ENCODE results near the gene HS3ST5.

Gene HS3ST5

GRCh38 chr6:114068771-114069170 lies 274.1 kb downstream of the HS3ST5 start:
- TF ChIP-seq CTCF (IDR thresholded peaks at IDR 0.05; ENCODE audit: control insufficient read depth, extremely low read depth, insufficient read depth), result no peak
- no peak for DNase-seq (ENCODE audit: low read depth)
- no peak overlapping the region for H3K4me3 ChIP-seq (ENCODE audit: low read depth, low read length)

DNA sequence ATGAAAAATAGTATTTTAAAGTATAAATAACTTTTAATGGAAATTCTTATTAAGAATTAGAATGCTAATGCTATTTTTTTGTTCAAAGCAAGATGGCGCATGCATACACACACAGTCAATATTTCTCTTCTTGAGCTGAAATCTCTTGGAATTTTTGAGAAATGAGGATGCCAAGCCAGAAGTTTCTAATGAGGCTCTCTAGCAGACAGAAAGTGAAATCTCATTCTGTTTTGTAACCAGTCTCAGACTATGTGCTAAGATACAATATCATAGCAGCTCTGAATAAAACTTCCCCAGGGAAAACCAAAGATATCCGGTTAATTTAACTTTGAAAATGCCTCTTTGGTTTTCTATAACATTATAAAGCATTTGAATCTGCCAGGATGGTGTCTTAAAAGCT lies 274.7 kb downstream of the HS3ST5 start:
- no peak overlapping the region for H3K4me3 ChIP-seq (ENCODE audit: low read depth, low read length)
- DNase-seq (ENCODE audit: low read depth), result no peak
- no peak for TF ChIP-seq CTCF (IDR thresholded peaks at IDR 0.05; ENCODE audit: control insufficient read depth, extremely low read depth, insufficient read depth)

DNA sequence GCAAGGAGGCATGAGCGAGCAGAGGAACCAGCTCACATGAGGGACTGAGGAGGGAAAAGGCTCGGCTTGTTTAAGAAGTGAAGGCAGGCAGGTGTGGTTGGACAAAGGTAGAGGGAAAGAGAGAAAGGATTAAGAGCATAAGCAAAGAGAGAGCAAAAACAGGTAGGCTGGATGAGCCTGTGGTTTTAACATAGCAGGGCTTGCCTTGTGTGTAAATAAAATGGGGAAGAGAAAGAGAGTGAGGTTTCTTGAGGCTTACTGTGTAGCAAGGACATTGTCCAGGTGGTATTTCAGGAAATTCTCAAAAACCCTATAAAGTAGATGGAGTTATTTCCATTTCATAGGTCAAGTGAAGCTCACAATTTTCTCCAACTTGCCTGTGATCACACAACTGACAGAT lies 278.0 kb downstream of the HS3ST5 start:
- no peak for TF ChIP-seq CTCF (IDR thresholded peaks at IDR 0.05; ENCODE audit: control insufficient read depth, extremely low read depth, insufficient read depth)
- H3K4me3 ChIP-seq (ENCODE audit: low read depth, low read length), result no peak overlapping the region
- DNase-seq (ENCODE audit: low read depth), result no peak

DNA sequence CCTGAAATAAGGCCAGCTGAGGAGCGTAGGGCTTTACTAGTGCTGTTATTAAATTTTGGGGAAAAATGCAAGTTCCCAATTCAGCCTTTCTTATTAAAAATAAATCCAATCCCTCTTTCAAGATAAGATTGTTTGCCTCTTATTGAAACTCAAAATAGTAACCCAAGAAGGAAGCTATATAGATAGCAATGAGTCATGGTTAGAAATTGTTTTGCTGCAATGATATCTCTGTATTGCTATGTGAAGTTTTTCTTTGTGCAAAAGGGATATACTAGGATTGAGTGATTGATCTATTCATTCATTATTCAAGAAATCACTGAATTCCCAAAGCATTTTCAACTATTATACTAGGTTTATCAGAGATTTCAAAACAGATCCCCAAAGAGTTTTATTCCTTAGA lies 278.9 kb downstream of the HS3ST5 start:
- no peak overlapping the region for H3K4me3 ChIP-seq (ENCODE audit: low read depth, low read length)
- DNase-seq (ENCODE audit: low read depth), result no peak
- no peak for TF ChIP-seq CTCF (IDR thresholded peaks at IDR 0.05; ENCODE audit: control insufficient read depth, extremely low read depth, insufficient read depth)

DNA sequence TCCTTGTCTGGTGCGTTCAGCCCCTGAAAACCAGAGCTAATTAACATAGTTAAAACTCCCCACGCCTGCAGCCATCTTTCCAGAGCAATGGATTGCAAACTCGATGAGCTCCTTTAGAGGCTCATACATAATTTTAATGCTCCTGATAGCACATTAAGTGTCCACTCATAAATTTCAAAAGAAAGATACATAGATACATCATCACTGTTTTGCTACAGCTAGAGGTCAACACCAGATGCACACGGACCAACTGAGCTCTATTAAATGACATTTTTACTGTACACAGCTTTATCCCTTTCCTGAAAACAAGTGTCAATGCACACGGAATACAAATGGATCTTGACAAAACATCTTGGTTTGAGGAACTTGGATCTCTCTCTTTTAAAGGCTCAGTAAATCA lies 280.6 kb downstream of the HS3ST5 start:
- H3K4me3 ChIP-seq (ENCODE audit: low read depth, low read length), result no peak overlapping the region
- no peak for DNase-seq (ENCODE audit: low read depth)
- no peak for TF ChIP-seq CTCF (IDR thresholded peaks at IDR 0.05; ENCODE audit: control insufficient read depth, extremely low read depth, insufficient read depth)

- no peak for DNase-seq (ENCODE audit: low read depth)
- H3K4me3 ChIP-seq (ENCODE audit: low read depth, low read length), result no peak overlapping the region
- TF ChIP-seq CTCF (IDR thresholded peaks at IDR 0.05; ENCODE audit: control insufficient read depth, extremely low read depth, insufficient read depth), result no peak
Measured at GRCh38 chr6:114061741-114062140, 281.1 kb downstream of the HS3ST5 start.

DNA sequence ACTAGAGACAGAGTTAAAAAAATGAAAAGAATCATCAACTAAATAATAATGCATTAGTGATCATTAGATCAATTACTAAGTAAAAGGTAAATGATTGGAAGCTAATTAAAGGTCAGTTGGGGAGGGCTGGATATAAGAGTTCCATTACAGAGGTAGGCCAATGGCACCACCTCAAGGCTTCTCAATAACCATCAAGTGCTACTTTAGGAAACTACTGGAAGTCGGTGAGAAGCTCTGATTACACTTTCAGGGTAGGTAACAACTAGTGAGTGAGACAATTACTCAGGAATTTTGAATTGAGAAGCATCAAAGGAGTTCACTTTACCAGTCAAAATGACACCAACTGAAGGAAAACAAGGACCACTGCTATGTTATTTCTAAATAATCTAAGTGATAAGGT lies 281.7 kb downstream of the HS3ST5 start:
- H3K4me3 ChIP-seq (ENCODE audit: low read depth, low read length), result no peak overlapping the region
- TF ChIP-seq CTCF (IDR thresholded peaks at IDR 0.05; ENCODE audit: control insufficient read depth, extremely low read depth, insufficient read depth), result no peak
- no peak for DNase-seq (ENCODE audit: low read depth)

Measured in LNCaP clone FGC (cell line).